Stimulated activated CD8-positive, alpha-beta memory T cell treated with anti-CD3 and anti-CD28 coated beads, Interleukin-7, amount 100 ng/mL, for 48 hours (primary cell): ENCODE results near the gene HES5.

Experiments
- DNase-seq, 2 donors: peaks; one replicate each; pipeline ENCODE4 v3.0.0-alpha.2; 2020; ENCODE audit warnings: low read depth in 1 of 2; ENCODE audit errors: extremely low read depth in 1 of 2

Gene HES5

DNA sequence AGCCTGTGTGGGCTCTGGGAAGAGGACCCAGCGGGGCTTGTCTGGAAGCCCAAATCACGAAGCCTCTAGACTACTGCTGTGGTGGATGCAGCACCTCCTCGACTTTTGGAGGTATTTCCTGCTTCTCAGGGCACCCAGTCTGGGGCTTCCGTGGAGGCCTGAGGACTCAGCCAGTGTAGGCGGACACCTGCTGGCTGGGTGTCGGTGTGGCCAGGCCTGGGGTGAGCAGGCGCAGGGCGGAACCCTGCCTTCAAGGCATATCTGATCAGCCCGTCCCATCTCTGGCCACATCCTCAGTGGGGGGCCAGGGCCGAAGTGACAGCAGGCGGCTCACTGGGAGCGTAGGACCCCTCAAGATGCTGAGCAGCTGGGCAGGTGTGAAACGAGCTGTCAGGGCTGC, 47.0 kb downstream of the HES5 start:
- no peak for DNase-seq

DNA sequence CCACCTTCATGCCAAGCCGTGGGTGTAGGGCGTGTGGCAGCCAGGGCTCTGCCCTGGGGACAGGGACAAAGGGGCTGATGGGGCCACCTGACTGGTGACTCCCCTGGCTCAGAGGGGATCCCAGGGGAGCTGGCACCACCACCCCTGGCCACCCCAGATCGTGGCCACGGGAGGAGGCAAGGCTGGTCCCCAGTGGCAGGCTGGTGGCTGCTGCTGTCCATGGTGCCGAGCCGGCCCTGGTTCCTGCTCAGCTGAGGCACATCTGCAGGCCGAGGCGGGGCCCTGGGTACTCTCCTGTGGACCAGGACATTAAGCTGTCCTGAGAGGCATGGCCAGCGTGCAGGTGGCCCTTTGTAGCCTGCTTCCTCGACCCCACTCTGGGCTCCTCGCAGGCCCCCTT, 47.5 kb downstream of the HES5 start:
- no peak for DNase-seq

DNA sequence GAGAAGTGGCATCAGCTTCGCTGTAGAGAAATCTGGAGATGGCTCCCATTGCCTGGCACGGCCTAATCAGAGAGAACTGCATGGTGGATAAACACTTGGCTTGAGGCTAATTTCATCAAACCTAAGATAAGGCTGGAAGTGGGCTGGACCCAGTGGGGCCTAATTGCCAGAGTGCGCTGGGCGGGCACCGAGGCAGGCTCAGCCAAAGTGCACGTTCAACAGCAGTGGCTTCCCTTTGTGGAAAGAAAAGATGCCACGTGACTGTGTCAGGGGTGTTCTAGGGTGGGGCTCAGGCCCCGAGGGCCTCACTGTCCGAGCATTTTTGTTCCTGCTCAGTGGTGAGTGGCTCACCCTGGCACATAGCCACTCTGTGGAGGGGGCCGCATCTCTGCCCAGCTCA, 48.2 kb downstream of the HES5 start:
- no peak for DNase-seq

DNA sequence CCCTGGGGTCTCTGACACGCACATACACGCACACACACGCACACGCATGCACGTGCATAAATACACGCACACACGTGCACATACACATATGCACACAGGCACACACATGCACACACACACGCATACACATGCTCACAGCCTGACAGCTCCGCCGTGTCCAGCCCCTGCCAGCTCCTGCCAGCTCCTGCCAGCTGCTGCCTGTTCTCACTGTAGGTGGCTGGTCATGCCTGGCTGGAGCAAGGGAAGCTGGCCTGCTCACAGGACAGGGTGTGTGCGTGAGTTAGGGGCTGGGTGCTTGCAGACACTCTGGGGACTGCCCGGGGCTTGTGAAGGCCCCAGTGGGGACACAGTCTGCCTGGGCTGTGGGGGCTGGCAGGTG, 49.1 kb downstream of the HES5 start:
- DNase-seq = no peak

DNA sequence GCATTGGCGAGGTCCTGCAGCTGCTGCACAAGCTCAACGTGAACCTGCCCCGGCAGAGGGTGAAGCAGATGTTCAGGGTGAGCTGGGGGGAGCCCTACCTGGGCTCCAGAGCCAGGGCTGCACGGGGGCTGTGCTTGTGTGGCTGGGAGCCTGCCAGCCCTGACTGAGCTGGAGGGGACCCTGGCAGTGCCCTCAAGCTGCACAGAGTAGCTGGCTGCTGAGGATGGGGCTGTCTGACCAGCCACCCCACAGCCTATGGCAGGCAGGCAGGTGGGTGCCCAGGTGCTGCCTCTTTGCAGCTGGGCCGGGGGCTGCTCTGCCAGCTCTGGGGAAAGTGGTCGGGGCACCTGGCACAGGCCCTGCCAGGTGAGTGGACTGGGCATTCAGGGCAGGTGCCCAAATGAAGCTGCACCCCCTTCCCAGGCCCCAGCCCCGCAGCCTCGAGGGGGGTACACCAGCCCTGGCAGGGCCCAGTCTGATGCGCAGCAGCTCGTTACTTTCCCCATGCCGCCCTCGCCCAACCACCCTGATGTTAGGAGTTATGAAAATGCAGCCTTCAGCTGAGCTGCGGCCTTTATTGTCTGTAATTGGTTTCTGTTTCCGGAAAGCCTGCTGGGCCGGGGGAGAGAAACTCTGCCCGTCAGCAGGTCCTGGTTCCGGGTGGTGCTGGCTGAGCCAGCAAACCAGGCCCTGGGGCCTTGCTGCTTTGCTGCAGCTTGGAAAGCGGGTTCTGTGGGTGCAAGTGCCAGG, 49.7 kb downstream of the HES5 start:
- no peak for DNase-seq

DNA sequence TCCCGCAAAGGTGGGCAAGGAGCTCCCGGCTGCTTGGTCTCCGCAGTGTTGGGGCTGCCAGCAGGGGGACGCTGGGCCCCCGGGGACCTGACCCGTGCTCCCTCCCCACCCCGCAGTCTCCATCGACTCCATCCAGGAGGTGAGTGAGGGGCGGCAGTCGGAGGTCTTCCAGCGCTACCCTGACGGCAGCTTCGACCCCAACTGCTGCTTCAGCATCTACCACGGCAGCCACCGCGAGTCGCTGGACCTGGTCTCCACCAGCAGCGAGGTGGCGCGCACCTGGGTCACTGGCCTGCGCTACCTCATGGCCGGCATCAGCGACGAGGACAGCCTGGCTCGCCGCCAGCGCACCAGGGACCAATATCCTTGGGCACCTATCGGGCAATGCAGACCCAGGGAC, 50.4 kb downstream of the HES5 start:
- DNase-seq = no peak

DNA sequence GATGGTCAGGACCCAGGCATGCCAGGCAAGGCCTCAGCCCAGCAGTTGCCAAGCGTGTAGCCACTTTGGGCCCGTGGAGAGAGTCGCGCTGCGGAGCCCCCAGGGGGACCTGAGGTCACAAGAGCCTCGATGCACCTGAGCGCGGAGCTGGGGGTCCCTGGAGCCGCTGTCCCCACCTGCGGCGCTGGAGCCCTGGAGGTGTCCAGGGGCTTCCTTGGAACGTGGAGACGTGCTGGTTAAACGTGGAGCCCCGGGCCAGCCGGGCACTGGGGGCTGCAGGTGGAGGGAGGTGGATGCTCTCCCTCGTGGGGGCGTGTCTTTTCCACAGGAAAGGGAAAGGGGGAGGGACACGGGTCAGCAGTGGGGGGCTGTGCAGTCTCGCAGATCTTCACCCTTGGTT, 50.9 kb downstream of the HES5 start:
- no peak for DNase-seq
